ENCODE measurements around the gene GRHL1.

GRCh38 chr2:9972621-9973479, 21.4 kb downstream of the GRHL1 start:
- no peak for TF ChIP-seq EZH2phosphoT487 (IDR thresholded peaks at IDR 0.05; ENCODE audit: low read depth)
- TF ChIP-seq, protein P1, sequence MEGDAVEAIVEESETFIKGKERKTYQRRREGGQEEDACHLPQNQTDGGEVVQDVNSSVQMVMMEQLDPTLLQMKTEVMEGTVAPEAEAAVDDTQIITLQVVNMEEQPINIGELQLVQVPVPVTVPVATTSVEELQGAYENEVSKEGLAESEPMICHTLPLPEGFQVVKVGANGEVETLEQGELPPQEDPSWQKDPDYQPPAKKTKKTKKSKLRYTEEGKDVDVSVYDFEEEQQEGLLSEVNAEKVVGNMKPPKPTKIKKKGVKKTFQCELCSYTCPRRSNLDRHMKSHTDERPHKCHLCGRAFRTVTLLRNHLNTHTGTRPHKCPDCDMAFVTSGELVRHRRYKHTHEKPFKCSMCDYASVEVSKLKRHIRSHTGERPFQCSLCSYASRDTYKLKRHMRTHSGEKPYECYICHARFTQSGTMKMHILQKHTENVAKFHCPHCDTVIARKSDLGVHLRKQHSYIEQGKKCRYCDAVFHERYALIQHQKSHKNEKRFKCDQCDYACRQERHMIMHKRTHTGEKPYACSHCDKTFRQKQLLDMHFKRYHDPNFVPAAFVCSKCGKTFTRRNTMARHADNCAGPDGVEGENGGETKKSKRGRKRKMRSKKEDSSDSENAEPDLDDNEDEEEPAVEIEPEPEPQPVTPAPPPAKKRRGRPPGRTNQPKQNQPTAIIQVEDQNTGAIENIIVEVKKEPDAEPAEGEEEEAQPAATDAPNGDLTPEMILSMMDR (IDR thresholded peaks at IDR 0.05; ENCODE audit: low read depth, low read length): no peak
